ENCODE data around the gene AAMP. TPM values are rescaled to one million over a fixed set of nuclear protein-coding genes. Genes with fewer than 3 reads are reported as not detected.

AAMP gene
- total RNA-seq, 3 donors from 2014 or later (not counting 1 experiment from before 2014, with no cell fraction given) = 52.5 to 61.6 (median 60.0) TPM

DNA sequence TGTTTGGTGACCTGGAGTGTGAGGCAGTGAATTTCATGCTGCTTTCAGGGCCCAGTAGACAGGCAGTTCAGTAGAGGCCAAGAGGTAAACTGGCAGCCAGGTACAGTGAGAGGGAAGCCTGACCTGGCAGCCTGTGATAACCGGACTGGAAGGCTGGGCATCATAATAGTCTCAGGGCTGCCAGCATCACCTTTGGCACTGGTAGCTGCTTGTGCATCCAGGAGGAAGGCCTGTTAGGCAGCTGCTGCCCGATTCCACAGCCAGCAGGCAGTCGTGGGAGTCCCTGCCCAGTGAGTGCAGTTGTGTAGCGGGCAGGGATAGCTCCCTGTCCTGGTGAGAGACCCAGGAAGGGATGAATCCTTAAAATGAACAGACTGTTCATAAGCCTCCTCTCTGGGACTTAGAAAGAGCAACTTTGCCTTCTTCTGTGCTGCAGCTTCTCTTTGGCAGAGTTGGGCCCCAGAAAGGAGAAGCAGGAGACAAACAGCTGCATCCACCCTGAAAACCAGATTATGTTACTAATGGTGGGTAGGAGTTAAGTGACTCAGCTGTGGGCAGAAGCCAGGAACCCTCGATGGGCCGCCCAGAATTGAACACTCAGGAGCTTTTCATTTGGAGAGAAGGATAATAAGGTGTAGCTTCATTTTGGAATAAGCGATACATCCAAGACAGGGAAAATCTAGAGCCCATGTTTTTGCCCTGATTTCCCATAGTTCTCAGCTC is 17.3 kb downstream of the AAMP start:
- Mint-ChIP-seq H3K9me3 (no peaks in the 10 kb centered on the region), H3K27me3 (ENCODE audit: low read depth in 2 of 2) (no peaks in the 10 kb centered on the region), H3K4me1 (peaks cover 14 to 22% of the 10 kb centered on the region in 2 donors), H3K27ac (peak overlapping the region; percentile 7 to 90), H3K36me3 (peaks cover 36% of the 10 kb centered on the region), H3K4me3 (no peak overlapping the region)
- Histone ChIP-seq H3K27me3 (ENCODE audit: control insufficient read depth, insufficient read depth, low read length) (no peaks in the 10 kb centered on the region), H3K36me3 (ENCODE audit: control insufficient read depth, insufficient read depth, low read length) (peaks cover 89% of the 10 kb centered on the region), H3K4me3 (ENCODE audit: low read length) (no peak overlapping the region), H3K27ac (ENCODE audit: low read length) (no peak overlapping the region), H3K4me1 (ENCODE audit: control insufficient read depth, insufficient read depth, low read length) (peaks cover 15% of the 10 kb centered on the region), H3K9me3 (ENCODE audit: control insufficient read depth, insufficient read depth, low read length) (no peaks in the 10 kb centered on the region)
- no peak for DNase-seq
- ATAC-seq = no peak
- 62% methylated on average over 7 of the region's 7 CpGs for WGBS (ENCODE audit: insufficient coverage)
- intact Hi-C loops (cut with micrococcal nuclease) = no loop called here
- no peak for TF ChIP-seq CTCF (IDR thresholded peaks at IDR 0.05)

DNA sequence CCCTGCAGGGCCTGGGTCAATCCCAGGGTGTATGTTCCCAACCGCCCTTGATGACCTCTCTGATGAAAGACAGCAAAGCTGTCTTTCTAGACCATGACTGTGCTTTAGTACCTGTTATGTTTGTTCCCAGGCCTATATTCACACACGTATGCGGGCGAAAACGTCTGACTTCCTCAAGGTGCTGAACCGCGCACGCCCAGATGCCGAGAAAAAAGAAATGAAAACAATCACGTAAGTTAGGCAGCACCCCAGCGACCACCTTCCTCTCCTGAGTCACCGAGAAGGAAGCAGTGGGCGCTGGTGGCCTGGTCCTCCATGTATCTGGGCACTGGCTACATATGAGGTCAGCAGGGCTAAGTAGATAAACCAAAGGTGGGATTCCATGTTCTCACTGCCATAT is 20.2 kb downstream of the AAMP start:
- no peaks in the 10 kb centered on the region for H3K9me3 ChIP-seq (ENCODE audit: control insufficient read depth, insufficient read depth, low read length)
- H3K9me3 Mint-ChIP-seq = no peaks in the 10 kb centered on the region
- TF ChIP-seq CTCF (IDR thresholded peaks at IDR 0.05) = no peak
- H3K27me3 Mint-ChIP-seq (ENCODE audit: low read depth in 2 of 2) = no peaks in the 10 kb centered on the region
- H3K4me1 ChIP-seq (ENCODE audit: control insufficient read depth, insufficient read depth, low read length) = peaks cover 8% of the 10 kb centered on the region
- H3K27me3 ChIP-seq (ENCODE audit: control insufficient read depth, insufficient read depth, low read length) = no peaks in the 10 kb centered on the region
- peaks cover 29% of the 10 kb centered on the region for H3K36me3 Mint-ChIP-seq
- peaks cover 18 to 19% of the 10 kb centered on the region in 2 donors for H3K4me1 Mint-ChIP-seq
- H3K36me3 ChIP-seq (ENCODE audit: control insufficient read depth, insufficient read depth, low read length) = peaks cover 97% of the 10 kb centered on the region
- DNase-seq = no peak
- H3K27ac ChIP-seq (ENCODE audit: low read length) = no peak overlapping the region
- H3K4me3 ChIP-seq (ENCODE audit: low read length) = no peak overlapping the region
- no peak overlapping the region for H3K4me3 Mint-ChIP-seq
- H3K27ac Mint-ChIP-seq = peak overlapping the region; percentile 33 to 65
- 93% methylated on average over 13 of the region's 13 CpGs for WGBS (ENCODE audit: insufficient coverage)
- intact Hi-C loops (cut with micrococcal nuclease) = no loop called here
- ATAC-seq = no peak

GRCh38 chr2:218245214-218245613 is 24.7 kb downstream of the AAMP start:
- Histone ChIP-seq H3K4me3 (ENCODE audit: low read length) (no peak overlapping the region), H3K4me1 (ENCODE audit: control insufficient read depth, insufficient read depth, low read length) (peaks cover 4% of the 10 kb centered on the region), H3K27ac (ENCODE audit: low read length) (peak overlapping the region; percentile 30), H3K36me3 (ENCODE audit: control insufficient read depth, insufficient read depth, low read length) (peaks cover 96% of the 10 kb centered on the region), H3K9me3 (ENCODE audit: control insufficient read depth, insufficient read depth, low read length) (no peaks in the 10 kb centered on the region), H3K27me3 (ENCODE audit: control insufficient read depth, insufficient read depth, low read length) (no peaks in the 10 kb centered on the region)
- DNase-seq (no peak), ATAC-seq (peak in 1 of 3 donors; percentile 19)
- TF ChIP-seq CTCF (IDR thresholded peaks at IDR 0.05) = no peak
- H3K36me3 Mint-ChIP-seq = peaks cover 19% of the 10 kb centered on the region
- H3K9me3 Mint-ChIP-seq = no peaks in the 10 kb centered on the region
- no peak overlapping the region for H3K4me3 Mint-ChIP-seq
- peak overlapping the region; percentile 71 to 74 for H3K27ac Mint-ChIP-seq
- H3K27me3 Mint-ChIP-seq (ENCODE audit: low read depth in 2 of 2) = no peaks in the 10 kb centered on the region
- H3K4me1 Mint-ChIP-seq = peaks cover 35 to 37% of the 10 kb centered on the region in 2 donors
- 39% methylated on average over 4 of the region's 5 CpGs for WGBS (ENCODE audit: insufficient coverage)
- intact Hi-C loops (cut with micrococcal nuclease) = no loop called here

DNA sequence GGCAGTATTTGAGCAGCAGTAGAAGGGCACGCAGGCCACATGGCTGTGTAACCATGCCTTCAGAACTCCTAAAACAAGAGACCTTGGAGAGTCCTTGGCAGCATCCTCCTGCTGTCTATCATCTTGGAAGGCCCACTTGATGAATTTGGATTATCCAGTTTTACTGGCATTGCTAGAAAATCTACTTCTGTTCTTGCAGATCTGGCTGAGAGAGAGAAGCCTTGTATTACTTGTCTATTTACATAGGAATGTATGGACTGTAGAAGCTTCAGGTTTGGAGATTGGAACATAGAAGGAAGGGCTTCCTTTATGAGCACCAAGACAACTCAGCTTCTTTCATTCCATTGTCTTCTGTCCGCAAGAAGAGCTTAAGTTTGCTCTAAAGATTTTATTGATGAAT is 25.3 kb downstream of the AAMP start:
- Mint-ChIP-seq H3K27ac (peak overlapping the region; percentile 71 to 74), H3K27me3 (ENCODE audit: low read depth in 2 of 2) (no peaks in the 10 kb centered on the region), H3K9me3 (no peaks in the 10 kb centered on the region), H3K4me3 (no peak overlapping the region), H3K36me3 (peaks cover 19% of the 10 kb centered on the region), H3K4me1 (peaks cover 35 to 37% of the 10 kb centered on the region in 2 donors)
- DNase-seq (no peak), ATAC-seq (no peak)
- Histone ChIP-seq H3K9me3 (ENCODE audit: control insufficient read depth, insufficient read depth, low read length) (no peaks in the 10 kb centered on the region), H3K36me3 (ENCODE audit: control insufficient read depth, insufficient read depth, low read length) (peaks cover 95% of the 10 kb centered on the region), H3K27ac (ENCODE audit: low read length) (no peak overlapping the region), H3K4me1 (ENCODE audit: control insufficient read depth, insufficient read depth, low read length) (peaks cover 4% of the 10 kb centered on the region), H3K4me3 (ENCODE audit: low read length) (no peak overlapping the region), H3K27me3 (ENCODE audit: control insufficient read depth, insufficient read depth, low read length) (no peaks in the 10 kb centered on the region)
- 100% methylated on average over 2 of the region's 2 CpGs for WGBS (ENCODE audit: insufficient coverage)
- TF ChIP-seq CTCF (IDR thresholded peaks at IDR 0.05) = no peak
- intact Hi-C loops (cut with micrococcal nuclease) = no loop called here

All from natural killer cell (primary cell).